ENCODE measurements around the gene MYO7B.

Gene MYO7B

GRCh38 chr2:127589841-127590240 is 54.4 kb downstream of the MYO7B start:
- DNase-seq (ENCODE audit: low spot score), result no peak

- DNase-seq (ENCODE audit: low spot score), result no peak
These were observed 55.1 kb downstream of the MYO7B start for GRCh38 chr2:127590386-127591190.

GRCh38 chr2:127591221-127591923 is 55.9 kb downstream of the MYO7B start:
- DNase-seq (ENCODE audit: low spot score), result peak; percentile 95

GRCh38 chr2:127592761-127593227 is 57.3 kb downstream of the MYO7B start:
- DNase-seq (ENCODE audit: low spot score), result no peak

- no peak for DNase-seq (ENCODE audit: low spot score)
These were observed 58.0 kb downstream of the MYO7B start for GRCh38 chr2:127593228-127594115.

- DNase-seq (ENCODE audit: low spot score), result no peak
These were observed 58.7 kb downstream of the MYO7B start for GRCh38 chr2:127594116-127594591.

- DNase-seq (ENCODE audit: low spot score), result no peak
These were observed 61.0 kb downstream of the MYO7B start for GRCh38 chr2:127596311-127597045.

GRCh38 chr2:127597046-127597983 is 61.8 kb downstream of the MYO7B start:
- no peak for DNase-seq (ENCODE audit: low spot score)

GRCh38 chr2:127597984-127598380 is 62.5 kb downstream of the MYO7B start:
- DNase-seq (ENCODE audit: low spot score), result no peak

- no peak for DNase-seq (ENCODE audit: low spot score)
These were observed 63.2 kb downstream of the MYO7B start for GRCh38 chr2:127598711-127599110.

- no peak for DNase-seq (ENCODE audit: low spot score)
These were observed 63.7 kb downstream of the MYO7B start for GRCh38 chr2:127599211-127599610.

GRCh38 chr2:127604986-127605385 is 69.5 kb downstream of the MYO7B start:
- no peak for DNase-seq (ENCODE audit: low spot score)

GRCh38 chr2:127605691-127606263 is 70.3 kb downstream of the MYO7B start:
- no peak for DNase-seq (ENCODE audit: low spot score)

- no peak for DNase-seq (ENCODE audit: low spot score)
These were observed 71.3 kb downstream of the MYO7B start for GRCh38 chr2:127606625-127607398.

GRCh38 chr2:127607399-127607908 is 72.0 kb downstream of the MYO7B start:
- no peak for DNase-seq (ENCODE audit: low spot score)

GRCh38 chr2:127608061-127609030 is 72.9 kb downstream of the MYO7B start:
- no peak for DNase-seq (ENCODE audit: low spot score)

- no peak for DNase-seq (ENCODE audit: low spot score)
These were observed 73.7 kb downstream of the MYO7B start for GRCh38 chr2:127609031-127609751.
